ENCODE results near the gene NAV1.
"Not testable (repeated sequence)": the region's sequence is repeated elsewhere in the genome, so short reads cannot be mapped to it uniquely, and the experiment has no call there.

The NAV1 gene

DNA sequence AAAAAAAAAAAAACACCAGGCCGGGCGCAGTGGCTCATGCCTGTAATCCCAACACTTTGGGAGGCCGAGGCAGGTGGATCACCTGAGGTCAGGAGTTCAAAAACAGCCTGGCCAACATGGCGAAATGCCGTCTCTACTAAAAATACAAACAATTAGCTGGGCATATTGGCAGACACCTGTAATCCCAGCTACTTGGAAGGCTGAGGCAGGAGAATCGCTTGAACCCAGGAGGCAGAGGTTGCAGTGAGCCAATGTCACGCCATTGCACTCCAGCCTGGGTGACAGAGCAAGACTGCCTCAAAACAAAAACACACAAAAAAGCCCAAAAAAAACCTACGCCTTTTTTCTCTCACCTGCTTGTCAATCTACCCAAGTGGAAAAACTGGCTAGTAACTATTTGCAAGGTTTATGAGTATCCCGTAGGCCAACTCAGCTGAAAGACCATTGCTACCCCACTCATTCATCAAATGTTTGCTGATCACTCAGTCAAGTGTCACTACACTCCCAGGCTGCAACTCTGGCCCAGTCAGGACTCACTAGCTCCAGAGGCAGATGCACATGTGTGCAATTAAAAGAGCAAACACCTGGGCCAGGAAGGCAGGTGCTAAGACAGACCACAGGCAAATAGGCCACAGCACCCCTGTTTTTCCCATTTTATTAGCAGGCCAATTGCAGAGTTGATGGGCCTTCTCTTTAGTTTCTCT is 34.0 kb upstream of the NAV1 start:
- DNase-seq (ENCODE audit: low read depth in 2 of 2) = no peak

DNA sequence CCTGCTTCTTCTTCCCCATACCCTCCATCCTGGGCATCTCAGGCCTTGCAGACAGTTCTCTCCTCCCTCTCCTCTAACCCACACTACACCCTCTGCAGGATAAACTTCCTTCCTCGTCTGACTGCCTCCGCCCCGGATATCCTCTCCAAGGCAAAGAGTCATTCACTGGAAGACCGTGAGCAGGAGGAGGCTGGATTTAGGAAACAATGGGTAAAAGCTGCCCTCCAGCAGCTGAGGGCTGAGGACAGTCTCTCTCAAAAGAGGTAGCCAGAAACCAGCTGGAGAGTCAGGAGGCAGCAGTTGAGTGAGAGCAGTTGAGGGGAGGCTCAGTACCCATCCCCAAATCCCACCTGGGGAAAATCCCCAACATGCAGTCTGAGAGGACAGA is 33.4 kb upstream of the NAV1 start:
- DNase-seq (ENCODE audit: low read depth in 2 of 2) = no peak

DNA sequence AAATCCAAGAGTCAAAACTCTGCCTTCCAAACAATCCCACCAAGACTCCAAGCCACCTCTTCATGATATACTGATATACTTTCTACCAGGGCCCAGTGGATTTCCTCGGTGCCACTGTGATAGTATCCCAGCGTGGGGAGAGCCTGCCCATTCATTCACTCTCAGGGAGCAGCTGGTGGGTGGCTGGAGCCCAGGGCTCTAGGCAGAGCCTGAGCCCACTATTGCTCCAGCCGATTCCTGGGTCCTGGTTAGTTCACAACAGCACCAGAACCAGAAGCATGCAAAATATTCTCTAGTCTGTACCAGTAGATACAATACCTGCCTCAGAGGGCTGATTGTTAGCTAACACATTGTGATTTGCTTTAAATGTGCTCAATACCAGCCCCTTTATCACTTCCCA is 32.8 kb upstream of the NAV1 start:
- no peak for DNase-seq (ENCODE audit: low read depth in 2 of 2)

DNA sequence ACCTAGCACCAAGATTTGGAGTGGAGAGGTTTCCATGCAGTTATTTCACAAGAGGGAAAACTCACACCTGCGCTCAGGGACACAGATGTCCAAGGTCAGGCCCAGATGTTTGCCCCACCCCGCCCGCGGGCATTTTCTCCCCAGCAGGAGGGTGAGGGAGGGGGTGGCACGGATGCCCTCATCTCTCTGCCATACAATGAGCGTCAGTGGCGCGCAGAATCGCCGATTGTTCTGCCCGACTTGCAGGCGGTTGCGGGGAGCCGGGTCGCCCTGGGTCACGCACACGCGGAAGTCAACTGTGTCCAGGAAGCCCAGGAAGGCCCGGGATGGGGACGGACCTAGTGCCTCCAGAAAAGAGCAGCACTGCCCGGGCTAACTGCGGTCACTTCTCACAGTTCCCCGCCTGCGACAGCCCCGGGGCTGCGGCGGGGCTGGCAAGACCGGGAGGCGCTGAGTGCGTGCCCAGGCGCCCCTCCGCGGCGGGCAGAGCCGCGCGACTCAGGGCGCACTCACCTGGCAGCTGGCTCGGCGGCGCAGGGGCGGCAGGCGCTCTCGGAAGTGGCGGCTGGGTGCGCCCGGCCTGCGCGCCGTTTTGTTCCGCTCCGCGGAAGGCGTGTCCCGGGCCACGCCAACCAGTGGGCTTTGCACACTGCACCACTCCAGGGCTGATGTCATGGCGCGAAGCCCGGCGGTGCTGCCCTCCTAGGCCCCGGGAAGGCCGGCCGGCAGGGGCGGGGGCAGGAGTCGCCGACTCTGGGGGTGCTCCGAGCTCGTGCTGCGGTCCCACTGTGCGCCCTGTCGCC is 32.2 kb upstream of the NAV1 start, which contains the start of gene CSRP1:
CSRP1 (minus strand) TSS at position 567 of the 803 bp plus-strand sequence. CDS start 10,820 bp downstream, outside the sequence.
- DNase-seq (ENCODE audit: low read depth in 2 of 2) = peak; percentile 57 to 66

DNA sequence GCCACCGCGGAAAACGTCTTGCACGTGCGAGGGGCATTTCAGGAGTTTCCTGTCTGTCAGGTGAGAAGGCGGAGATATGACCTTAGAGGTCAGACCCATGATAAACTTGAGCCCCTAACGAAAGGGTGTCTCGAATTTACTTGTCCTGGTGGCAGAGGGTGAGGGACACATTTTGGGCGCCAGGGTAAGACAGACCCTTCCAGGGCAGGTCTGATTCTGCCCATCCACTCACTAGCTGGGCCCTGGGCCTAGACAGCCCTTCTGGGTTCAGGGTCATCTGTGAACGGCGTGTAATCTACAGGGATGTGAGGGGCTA is 31.6 kb upstream of the NAV1 start:
- DNase-seq (ENCODE audit: low read depth in 2 of 2) = no peak

DNA sequence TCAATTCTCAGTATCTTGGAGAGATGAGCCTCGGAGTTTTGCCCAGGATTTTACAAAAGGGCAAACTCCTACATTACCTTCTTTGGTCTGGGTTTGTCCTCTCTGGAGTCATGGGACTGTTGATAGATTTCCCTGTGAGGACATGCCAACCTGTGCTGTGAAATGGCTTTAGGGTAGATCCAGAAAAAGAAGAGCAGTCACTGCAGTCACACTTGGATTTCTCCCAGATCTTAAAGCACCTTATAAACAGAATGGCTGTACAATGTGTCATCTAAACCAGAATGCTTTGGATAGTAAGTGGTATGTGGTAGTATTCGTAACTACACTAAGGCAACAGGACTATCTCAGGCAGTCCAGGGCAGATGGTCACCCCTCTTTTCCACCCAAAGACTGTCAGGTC is 30.1 kb upstream of the NAV1 start:
- no peak for DNase-seq (ENCODE audit: low read depth in 2 of 2)

DNA sequence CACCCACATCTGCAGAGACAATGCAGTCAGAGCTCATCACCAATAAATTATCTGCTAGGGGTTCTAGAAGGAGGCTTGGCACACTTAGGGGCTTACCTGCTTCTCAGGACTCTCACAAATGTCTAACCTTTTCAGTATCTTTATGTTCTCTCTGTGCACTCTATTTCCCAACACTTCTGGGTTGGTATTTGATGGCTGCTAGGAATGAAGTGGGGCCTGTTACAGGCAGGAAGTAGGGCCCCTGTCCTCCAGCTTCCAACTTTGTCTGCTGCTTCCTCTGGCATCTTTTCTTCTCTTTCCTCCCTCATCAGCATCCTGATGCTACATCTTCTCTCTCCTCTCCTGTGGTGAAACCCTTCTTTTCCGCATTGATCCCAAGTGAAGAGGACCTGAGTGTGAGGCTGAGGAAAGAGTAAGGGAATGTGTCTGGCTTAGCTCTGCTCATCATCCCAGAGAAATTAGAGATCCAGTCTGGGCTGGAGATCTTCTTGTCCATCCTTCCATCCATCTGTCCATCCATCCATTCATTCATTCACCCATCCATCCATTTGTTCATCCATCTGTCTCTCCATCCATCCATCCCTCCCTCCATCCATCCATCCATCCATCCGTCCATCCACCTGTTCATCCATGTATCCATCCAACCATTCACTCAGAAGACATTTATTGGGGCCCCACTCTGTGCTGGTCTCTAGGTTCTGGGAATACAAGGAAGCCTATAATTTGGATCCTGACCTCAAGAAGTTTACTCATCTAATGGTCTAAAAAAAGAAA is 29.1 kb upstream of the NAV1 start:
- DNase-seq (ENCODE audit: low read depth in 2 of 2) = no peak

DNA sequence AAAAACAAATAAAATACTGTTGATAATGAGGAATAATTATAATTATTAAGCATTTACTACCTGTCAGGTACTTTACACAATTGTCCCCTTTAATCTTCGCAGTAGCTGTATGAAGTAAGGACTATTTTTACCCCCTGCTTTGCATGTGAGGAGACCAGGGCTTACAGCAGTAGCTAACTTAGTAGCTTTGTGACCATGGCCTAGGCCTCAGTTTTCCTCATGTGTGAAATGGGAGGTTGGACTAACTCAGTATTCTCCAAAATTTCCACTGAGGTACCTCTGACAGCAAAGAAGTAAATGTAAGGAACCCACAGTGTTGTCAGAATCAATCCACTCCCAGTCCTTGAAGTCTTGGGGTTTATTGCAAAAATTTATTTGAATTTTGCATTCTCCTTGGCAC is 28.2 kb upstream of the NAV1 start:
- no peak for DNase-seq (ENCODE audit: low read depth in 2 of 2)

DNA sequence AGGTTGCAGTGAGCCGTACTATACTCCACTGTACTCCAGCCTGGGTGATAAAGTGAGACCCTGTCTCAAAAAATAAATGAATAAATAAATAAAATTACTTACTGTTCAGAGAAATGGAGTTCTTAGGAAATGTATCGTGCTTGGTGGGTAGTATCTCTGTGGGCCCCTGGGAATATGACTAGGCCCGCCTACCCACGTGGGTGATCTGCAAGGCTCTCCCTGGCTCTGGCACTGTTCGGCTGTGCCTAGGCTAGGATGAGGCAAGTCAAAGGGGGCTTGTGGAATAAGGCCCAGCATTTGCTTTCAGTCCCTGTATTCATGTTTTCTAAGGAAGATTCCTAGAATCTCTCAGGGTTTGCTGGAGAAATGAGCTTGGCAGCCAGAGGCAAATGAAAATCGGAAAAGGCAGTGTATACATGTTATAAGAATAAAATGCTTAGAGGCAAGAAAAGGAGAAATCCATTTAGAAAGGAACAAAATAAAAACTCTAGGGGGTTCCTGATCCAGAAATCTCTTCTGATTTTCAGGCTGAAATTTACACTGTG is 27.5 kb upstream of the NAV1 start:
- no peak for DNase-seq (ENCODE audit: low read depth in 2 of 2)

DNA sequence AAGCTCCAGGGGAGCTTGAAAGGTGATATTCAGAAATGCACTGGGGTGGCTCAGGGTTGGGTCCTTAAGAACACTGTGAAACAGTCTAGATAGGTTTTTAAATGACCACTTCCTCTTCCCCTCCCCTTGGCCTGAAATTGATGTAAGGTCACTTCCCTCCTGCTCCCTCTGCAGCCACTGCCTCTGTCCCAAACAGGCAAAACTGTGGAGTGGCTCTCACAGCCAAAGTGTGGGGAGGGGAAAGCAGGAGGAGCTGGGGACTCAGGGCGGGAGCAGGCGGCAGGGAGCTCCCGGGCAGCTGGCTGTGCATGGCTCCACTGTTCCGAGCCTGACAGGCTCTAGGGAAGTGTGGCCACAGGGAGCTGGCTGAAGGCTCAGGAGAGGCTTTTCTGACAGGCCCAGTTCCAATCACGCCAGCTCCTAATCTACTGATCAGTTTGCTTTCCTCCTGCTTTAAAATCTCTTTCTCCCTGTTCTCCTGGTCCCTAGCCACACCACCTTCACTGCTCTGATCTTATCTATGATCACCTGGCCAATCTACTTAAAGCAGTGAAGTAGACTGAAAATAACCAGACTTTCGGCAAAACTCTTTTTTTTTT is 26.9 kb upstream of the NAV1 start:
- no peak for DNase-seq (ENCODE audit: low read depth in 2 of 2)

DNA sequence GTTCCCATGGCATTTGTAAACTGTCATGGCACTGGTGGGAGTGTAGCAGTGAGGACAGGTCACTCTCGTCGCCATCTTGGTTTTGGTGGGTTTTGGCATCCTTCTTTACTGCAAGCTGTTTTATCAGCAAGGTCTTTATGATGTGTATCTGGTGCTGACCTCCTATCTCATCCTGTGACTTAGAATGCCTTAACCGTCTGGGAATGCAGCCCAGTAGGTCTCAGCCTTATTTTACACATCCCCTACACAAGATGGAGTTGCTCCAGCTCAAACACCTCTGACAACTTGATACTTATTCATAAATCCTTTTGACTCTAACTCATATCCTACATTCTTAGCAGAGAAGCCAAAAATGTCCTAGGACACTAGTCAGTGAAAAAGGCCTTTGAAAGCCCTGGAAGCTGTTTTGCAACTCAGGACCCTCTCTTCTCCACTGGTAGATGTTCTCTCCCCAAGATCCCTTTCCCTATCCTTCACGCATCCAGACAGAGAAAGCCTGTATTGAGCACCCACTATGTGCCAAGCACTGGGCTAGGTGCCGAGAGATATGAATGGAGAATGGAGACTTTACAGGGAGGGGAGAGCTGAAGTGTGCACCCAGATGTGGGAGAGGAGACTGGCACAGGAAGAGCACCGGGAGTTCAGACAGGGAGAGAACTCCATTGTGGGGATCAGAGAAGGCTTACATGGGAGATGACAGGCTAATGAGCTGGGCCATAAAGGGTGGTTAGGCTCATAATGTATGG is 25.3 kb upstream of the NAV1 start:
- no peak for DNase-seq (ENCODE audit: low read depth in 2 of 2)

DNA sequence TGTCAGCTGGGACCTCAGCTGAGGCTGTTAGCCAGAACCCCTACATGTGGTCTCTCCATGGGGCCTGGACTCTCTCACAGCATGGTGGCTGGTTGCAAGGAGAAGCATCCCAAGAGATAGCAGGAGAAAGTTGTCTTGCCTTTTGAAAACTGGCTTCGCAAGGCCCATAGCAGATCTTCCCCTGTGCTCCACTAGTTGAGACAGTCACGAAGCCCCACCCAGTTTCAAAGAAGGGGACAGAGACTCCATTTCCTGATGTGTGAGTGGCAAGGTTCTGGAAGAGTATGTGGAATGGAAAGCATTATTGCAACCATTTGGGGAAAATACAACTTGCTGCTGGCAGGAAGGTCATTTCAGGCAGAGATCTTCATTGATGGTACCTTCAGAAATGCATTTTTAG is 24.5 kb upstream of the NAV1 start:
- DNase-seq (ENCODE audit: low read depth in 2 of 2) = no peak

DNA sequence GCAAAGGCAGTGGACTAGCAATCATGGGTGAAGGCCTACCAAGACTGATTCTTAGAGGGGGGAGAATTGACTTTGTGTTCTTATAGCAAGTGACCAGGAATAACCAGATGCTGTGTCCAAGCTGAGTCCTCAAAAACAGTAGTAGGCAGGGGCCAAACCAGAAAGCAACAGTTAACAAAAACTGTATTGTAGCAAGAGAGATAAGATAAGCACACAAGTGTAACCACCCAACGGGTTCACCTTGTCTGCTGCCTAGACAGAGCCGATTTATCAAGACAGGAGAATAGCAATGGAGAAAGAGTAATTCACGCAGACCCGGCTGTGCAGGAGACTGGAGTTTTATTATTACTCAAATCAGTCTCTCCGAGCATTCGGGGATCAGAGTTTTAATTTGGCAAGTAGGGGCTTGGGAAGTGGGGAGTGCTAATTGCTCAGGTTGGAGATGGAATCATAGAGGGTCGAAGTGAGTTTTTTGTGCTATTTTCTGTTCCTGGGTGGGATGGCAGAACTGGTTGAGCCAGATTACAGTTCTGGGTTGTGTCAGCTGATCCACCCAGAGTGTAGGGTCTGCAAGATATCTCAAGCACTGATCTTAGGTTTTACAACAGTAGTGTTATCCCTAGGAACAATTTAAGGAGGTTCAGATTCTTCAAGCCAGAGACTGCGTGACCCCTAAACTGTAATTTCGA is 23.7 kb upstream of the NAV1 start:
- DNase-seq (ENCODE audit: low read depth in 2 of 2) = no peak

DNA sequence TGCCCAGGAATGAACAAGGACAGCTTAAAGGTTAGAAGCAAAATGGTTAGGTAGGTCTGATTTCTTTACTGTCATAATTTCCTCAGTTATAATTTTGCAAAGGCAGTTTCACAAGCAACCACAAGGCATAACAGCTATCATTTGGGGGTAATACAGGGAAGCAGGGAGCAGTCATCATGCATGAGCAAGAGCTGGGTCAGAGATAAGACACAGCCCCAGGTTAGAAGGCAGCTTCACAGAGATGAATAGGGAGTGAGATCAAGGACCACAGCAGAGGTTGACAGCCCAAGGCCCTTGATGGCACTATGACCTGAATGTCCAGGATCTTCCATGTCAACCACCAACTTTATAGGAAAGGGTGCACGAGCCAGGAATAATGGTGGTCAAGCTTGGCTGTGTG is 23.0 kb upstream of the NAV1 start:
- no peak for DNase-seq (ENCODE audit: low read depth in 2 of 2)

DNA sequence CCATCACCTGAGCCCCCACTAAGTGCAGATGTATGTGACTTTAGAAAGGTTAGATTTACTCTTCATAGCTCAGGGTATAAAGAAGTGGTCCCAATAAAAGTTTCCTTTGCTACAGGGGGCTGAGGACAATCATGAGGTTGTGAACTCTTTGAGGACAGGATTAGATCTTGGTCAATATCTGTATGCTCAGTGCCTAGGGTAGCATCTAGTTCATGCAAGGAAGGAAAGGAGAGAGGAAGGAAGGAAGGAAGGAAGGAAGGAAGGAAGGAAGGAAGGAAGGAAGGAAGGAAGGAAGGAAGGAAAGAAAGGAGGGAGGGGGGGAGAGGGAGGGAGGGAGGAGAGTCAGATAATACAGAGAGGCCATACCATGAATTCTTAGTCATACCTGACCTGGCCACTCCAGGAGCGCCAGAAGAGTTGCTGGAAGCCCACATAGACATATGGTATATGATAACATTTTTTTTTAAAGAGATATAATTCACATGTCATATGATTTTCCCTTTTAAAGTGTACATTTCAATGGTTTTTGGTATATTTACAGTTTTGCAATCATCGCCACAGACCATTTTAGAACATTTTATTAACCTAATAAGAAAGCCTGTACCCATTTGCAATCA is 22.3 kb upstream of the NAV1 start:
- DNase-seq (ENCODE audit: low read depth in 2 of 2) = no peak

DNA sequence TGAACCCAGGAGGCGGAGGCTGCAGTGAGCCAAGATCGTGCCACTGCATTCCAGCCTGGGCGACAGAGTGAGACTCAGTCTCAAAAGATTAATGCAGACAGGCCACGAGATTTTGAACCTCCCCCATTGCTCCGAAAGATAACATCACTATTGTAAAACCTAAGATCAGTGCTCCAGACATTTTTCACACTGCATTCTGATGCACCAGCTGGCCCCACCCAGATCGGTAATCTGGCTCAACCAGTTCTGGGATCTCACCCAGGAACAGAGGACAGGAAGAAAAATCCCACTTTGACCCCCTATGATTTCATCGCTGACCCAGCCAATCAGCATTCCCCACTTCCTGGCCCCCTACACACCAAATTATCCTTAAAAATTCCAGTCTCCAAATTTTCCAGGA is 21.3 kb upstream of the NAV1 start:
- DNase-seq (ENCODE audit: low read depth in 2 of 2) = no peak

DNA sequence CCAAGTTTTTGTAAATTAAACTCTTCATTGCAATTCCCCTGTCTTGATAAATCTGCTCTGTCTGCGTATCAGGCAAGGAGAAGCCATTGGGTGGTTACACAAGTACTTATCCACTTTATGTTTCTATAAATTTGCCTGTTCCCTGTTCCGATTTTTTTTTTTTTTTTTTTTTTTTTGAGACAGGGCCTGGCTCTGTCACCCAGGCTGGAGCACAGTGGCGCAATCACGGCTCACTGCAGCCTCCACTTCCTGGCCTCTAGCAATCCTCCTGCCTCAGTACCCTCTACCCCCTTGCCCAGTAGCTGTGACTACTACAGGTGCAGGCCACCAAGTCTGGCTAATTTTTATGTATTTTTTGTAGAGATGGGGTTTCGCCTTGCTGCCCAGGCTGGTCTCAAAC is 20.9 kb upstream of the NAV1 start:
- DNase-seq (ENCODE audit: low read depth in 2 of 2) = no peak

DNA sequence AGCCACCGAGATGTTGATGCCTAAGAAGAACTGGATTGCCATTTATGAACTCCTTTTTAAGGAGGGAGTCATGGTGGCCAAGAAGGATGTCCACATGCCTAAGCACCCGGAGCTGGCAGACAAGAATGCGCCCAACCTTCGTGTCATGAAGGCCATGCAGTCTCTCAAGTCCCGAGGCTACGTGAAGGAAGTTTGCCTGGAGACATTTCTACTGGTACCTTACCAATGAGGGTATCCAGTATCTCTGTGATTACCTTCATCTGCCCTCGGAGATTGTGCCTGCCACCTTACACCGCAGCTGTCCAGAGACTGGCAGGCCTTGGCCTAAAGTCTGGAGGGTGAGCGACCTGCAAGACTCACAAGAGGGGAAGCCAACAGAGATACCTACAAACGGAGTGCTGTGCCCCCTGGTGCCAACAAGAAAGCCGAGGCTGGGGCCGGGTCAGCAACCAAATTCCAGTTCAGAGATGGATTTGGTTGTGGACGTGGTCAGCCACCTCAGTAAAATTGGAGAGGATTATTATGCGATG is 18.8 kb upstream of the NAV1 start:
- not testable (repeated sequence) for DNase-seq (ENCODE audit: low read depth in 2 of 2)

DNA sequence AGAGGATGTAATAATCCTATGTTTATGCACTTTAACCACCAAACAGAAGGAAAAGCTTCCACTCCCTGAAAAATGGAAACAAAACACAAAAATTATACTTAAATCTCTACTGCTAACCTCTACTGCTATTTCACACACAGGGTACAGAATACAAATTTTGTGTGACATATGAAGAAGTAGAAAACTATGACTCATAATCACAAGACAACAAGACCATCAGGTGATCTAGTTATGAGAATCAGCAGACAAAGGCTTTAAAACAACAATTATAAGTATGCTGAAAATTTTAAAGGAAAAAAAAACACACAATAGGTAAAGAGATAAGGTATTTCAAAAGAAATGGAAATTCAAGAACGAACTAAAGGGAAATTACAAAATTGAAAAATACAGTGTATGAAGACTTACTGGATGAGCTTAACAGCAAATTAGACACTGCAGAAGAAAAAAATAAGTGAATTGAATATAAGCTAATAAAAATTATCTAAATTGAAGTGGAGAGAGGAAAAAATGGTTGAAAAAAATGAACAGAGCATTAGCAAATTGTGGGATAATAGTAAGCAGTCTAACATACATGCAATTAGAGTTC is 13.6 kb upstream of the NAV1 start:
- DNase-seq (ENCODE audit: low read depth in 2 of 2) = no peak

DNA sequence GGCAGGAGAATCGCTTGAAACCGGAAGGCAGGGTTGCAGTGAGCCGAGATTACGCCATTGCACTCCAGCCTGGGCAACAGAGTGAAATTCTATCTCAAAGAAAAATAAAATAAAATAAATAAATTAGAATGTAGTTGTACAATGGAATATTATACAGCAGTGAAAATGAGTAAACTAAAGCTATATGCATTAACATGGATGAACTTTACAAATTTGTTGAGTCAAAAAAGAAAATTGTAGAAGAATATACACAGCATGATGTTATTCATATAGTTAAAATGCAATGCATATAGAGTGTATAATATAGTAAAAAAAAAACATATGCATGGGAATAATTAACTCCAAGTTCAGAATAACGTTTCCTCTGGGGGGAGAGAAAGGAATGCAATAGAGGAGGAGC is 11.0 kb upstream of the NAV1 start:
- DNase-seq (ENCODE audit: low read depth in 2 of 2) = no peak

All from stimulated activated CD8-positive, alpha-beta memory T cell treated with anti-CD3 and anti-CD28 coated beads, Interleukin-15, amount 100 ng/mL, for 4 hours (primary cell).